Erythroblast (primary cell): Measurements from ENCODE around the gene FLAD1.

ENCODE experiments used
- GATA1 ChIP-seq: IDR thresholded peaks from 2 replicates; pipeline ENCODE4 v1.6.1; 2011; ENCODE audit warnings: low read depth, mild to moderate bottlenecking, control low read depth, low read length, moderate library complexity
- POLR2A ChIP-seq: IDR thresholded peaks from 2 replicates; pipeline ENCODE4 v1.6.1; 2011; ENCODE audit warnings: mild to moderate bottlenecking, low read length

DNA sequence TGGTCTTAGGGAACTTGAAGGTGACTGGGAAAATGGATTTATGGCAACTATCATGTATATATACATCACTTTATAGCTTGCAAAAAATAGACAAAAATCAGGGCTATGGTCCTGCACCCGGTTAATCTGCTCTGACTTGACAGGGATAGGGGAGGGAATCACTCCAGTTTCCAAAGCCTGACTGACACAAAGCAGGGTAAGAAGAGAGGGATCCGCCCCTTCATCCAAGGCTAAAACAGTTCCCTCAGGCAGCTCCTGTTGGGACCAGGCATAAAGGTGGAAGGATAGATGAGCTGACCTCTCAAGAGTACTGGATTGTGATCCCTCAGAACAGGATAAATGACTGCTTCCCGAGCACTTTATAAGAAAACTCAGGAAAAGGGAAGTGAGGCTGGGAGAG is 28.6 kb upstream of the FLAD1 start:
- TF ChIP-seq POLR2A = no peak
- no peak for TF ChIP-seq GATA1
